Measurements from ENCODE around the gene CRYGB. TPM values are rescaled to one million over a fixed set of nuclear protein-coding genes. Genes with fewer than 3 reads are reported as not detected.

The CRYGB gene
- total and polyA plus RNA-seq, 2 donors (not counting 3 experiments of a cell fraction or from before 2014, with no cell fraction given), result not detected

DNA sequence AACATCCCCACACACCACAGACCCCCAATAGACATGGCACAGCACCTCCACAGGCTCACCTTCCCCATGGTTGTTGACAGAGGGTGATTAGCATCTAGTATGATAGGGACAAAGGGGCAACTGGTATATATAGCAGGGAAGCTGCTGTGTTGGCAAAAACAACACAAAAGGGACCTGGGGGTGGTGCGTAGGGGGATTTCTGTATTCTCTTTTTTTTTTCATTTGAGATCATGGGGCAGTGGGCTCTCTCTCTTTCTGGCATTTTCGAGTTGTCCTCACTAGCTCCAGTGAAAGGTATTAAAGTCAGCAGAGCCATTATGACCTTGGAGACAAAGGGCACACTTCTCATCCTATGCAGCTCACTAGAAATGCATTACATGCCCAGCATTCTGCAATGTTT is 17.5 kb upstream of the CRYGB start, which contains the start of gene CRYGA:
Gene CRYGA, minus strand, starts transcription at position 101 of the 400 bp plus-strand sequence. Its CDS starts 33 bp downstream, at position 68.
- H3K27ac ChIP-seq (ENCODE audit: insufficient read depth, low read depth, low read length), result no peak within 1 kb of the TSS
- no peak within 1 kb of the TSS for H3K9ac ChIP-seq (replicated peaks; ENCODE audit: extremely low read depth, insufficient read depth, low read length)
- no peaks in the 10 kb centered on the region for H3K9me1 ChIP-seq (replicated peaks; ENCODE audit: control insufficient read depth, extremely low read depth, insufficient read depth, low read length)
- CTCF ChIA-PET, result interaction anchor here (0.8 kb wide), 1 partner anchor 12 kb away, joined by 3 read pairs; no protein-coding TSS in a partner anchor
- no TSS peak for BruUV-seq (replicated peaks)
- peaks cover 0 to 5% of the 10 kb centered on the region in 2 experiments for H3K27me3 ChIP-seq (ENCODE audit: control insufficient read depth in 2 of 2, insufficient read depth in 2 of 2, low read length in 2 of 2)
- POLR2A ChIA-PET, result no interaction called here
- dilution Hi-C loops (cut with MboI; ENCODE audit: extremely low pct_ligation_motif_present, low sequenced_read_pairs) (no loop called here), intact Hi-C loops (cut with micrococcal nuclease) (no loop called here)
- H3K79me2 ChIP-seq (ENCODE audit: control insufficient read depth, insufficient read depth, low read length), result no peaks in the 10 kb centered on the region
- H3K36me3 ChIP-seq (ENCODE audit: control insufficient read depth in 2 of 2, extremely low read depth in 1 of 2, insufficient read depth in 2 of 2, low read length in 2 of 2), result no peaks in the 10 kb centered on the region
- DNase-seq (ENCODE audit: low read depth, low spot score), result no peak
- H3K4me1 ChIP-seq (ENCODE audit: control insufficient read depth, extremely low read depth, insufficient read depth, low read length), result no peaks in the 10 kb centered on the region
- TF ChIP-seq FOS (IDR thresholded peaks at IDR 0.05; ENCODE audit: borderline replicate concordance, insufficient read depth, low read length) (no peak), JUN (IDR thresholded peaks at IDR 0.05; ENCODE audit: borderline replicate concordance, insufficient read depth, insufficient read length, low read depth) (no peak), POLR2AphosphoS5 (IDR thresholded peaks at IDR 0.05; ENCODE audit: insufficient read depth, low read depth, low read length) (no peak)
- TF ChIP-seq, protein P1, sequence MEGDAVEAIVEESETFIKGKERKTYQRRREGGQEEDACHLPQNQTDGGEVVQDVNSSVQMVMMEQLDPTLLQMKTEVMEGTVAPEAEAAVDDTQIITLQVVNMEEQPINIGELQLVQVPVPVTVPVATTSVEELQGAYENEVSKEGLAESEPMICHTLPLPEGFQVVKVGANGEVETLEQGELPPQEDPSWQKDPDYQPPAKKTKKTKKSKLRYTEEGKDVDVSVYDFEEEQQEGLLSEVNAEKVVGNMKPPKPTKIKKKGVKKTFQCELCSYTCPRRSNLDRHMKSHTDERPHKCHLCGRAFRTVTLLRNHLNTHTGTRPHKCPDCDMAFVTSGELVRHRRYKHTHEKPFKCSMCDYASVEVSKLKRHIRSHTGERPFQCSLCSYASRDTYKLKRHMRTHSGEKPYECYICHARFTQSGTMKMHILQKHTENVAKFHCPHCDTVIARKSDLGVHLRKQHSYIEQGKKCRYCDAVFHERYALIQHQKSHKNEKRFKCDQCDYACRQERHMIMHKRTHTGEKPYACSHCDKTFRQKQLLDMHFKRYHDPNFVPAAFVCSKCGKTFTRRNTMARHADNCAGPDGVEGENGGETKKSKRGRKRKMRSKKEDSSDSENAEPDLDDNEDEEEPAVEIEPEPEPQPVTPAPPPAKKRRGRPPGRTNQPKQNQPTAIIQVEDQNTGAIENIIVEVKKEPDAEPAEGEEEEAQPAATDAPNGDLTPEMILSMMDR (IDR thresholded peaks at IDR 0.05; ENCODE audit: extremely low read depth in 1 of 2, insufficient read depth in 1 of 2, low read depth in 1 of 2, low read length in 2 of 2), result no peak
- TF ChIP-seq, protein P2, sequence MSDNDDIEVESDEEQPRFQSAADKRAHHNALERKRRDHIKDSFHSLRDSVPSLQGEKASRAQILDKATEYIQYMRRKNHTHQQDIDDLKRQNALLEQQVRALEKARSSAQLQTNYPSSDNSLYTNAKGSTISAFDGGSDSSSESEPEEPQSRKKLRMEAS (IDR thresholded peaks at IDR 0.05; ENCODE audit: insufficient read depth, insufficient read length), result no peak
- H3K4me2 ChIP-seq (ENCODE audit: insufficient read depth, low read length), result no peak within 1 kb of the TSS
- no peak for FAIRE-seq
- H4K20me1 ChIP-seq (replicated peaks; ENCODE audit: control insufficient read depth, extremely low read depth, insufficient read depth, low read length), result no peaks in the 10 kb centered on the region
- H3K4me3 ChIP-seq (replicated peaks in 1 of 3; ENCODE audit: insufficient read depth in 1 of 3, low read depth in 1 of 3, low read length in 3 of 3), result no peak within 1 kb of the TSS
- no peaks in the 10 kb centered on the region for H3K9me3 ChIP-seq (replicated peaks; ENCODE audit: control insufficient read depth, insufficient read depth, low read length)
- no peak within 1 kb of the TSS for H2AFZ ChIP-seq (ENCODE audit: low read depth, low read length)

Data from endothelial cell of umbilical vein (primary cell).